ENCODE measurements around the gene NRSN1. TPM values are rescaled to one million over a fixed set of nuclear protein-coding genes. Genes with fewer than 3 reads are reported as not detected.

The NRSN1 gene
- total RNA-seq, 2 donors from 2014 or later, result not detected

DNA sequence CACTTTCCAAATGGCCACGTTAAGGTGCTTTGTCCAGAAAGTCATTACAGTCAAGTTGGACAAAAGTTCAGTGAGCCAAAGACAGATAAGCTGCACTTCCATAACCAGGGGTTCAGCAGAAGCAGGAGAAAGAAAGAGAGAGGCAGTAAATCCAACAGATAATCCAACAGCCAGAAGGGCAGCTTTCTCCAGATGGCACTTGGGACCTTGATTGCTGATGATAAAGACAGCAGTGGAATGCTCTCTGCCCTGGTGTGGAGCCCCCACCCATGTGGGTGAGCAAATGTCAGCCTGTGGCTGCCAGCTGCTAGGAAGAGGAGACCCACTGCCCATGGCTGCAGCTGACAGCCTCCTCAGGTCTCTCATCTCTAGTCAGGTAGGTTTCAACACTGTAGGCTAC is 18.7 kb upstream of the NRSN1 start:
- no peak overlapping the region for H3K4me3 ChIP-seq (ENCODE audit: low read length)
- no peak overlapping the region for H3K27ac ChIP-seq (ENCODE audit: low read depth, low read length)
- H3K27ac Mint-ChIP-seq, result no peak overlapping the region
- no peak for DNase-seq
- H3K27me3 Mint-ChIP-seq (ENCODE audit: insufficient read depth), result peaks cover 16% of the 10 kb centered on the region
- H3K9ac ChIP-seq (ENCODE audit: extremely low read depth, low read length, poor library complexity, severe bottlenecking), result no peak overlapping the region
- H3K4me3 Mint-ChIP-seq, result no peak overlapping the region
- TF ChIP-seq CTCF (conservative IDR thresholded peaks at IDR 0.05), result no peak
- H3K4me1 ChIP-seq (ENCODE audit: control insufficient read depth, insufficient read depth, low read length), result no peaks in the 10 kb centered on the region
- H3K36me3 ChIP-seq (ENCODE audit: control insufficient read depth, insufficient read depth, low read length), result no peaks in the 10 kb centered on the region
- H3K9me3 Mint-ChIP-seq, result no peaks in the 10 kb centered on the region
- no peaks in the 10 kb centered on the region for H3K36me3 Mint-ChIP-seq (ENCODE audit: low read depth)
- WGBS, 2 experiments (ENCODE audit: insufficient coverage in 1 of 2, insufficient read length in 1 of 2), result 88 to 91% methylated on average over 1 of the region's 1 CpG
- no peaks in the 10 kb centered on the region for H3K9me3 ChIP-seq (ENCODE audit: control insufficient read depth, low read length)
- H3K4me1 Mint-ChIP-seq, result no peaks in the 10 kb centered on the region
- H3K27me3 ChIP-seq (ENCODE audit: control insufficient read depth, insufficient read depth, low read length, poor library complexity, severe bottlenecking), result peaks cover 6% of the 10 kb centered on the region

- DNase-seq, result no peak
- Mint-ChIP-seq H3K27me3 (ENCODE audit: insufficient read depth) (peaks cover 11% of the 10 kb centered on the region), H3K36me3 (ENCODE audit: low read depth) (no peaks in the 10 kb centered on the region), H3K27ac (no peak overlapping the region), H3K4me3 (no peak overlapping the region), H3K4me1 (no peaks in the 10 kb centered on the region), H3K9me3 (no peaks in the 10 kb centered on the region)
- no peak overlapping the region for H3K4me3 ChIP-seq (ENCODE audit: low read length)
- no peaks in the 10 kb centered on the region for H3K4me1 ChIP-seq (ENCODE audit: control insufficient read depth, insufficient read depth, low read length)
- peaks cover 11% of the 10 kb centered on the region for H3K27me3 ChIP-seq (ENCODE audit: control insufficient read depth, insufficient read depth, low read length, poor library complexity, severe bottlenecking)
- no peak overlapping the region for H3K9ac ChIP-seq (ENCODE audit: extremely low read depth, low read length, poor library complexity, severe bottlenecking)
- no peaks in the 10 kb centered on the region for H3K9me3 ChIP-seq (ENCODE audit: control insufficient read depth, low read length)
- no peaks in the 10 kb centered on the region for H3K36me3 ChIP-seq (ENCODE audit: control insufficient read depth, insufficient read depth, low read length)
- H3K27ac ChIP-seq (ENCODE audit: low read depth, low read length), result no peak overlapping the region
- WGBS, 2 experiments (ENCODE audit: insufficient coverage in 1 of 2, insufficient read length in 1 of 2), result 86 to 87% methylated on average over 6 of the region's 6 CpGs
- TF ChIP-seq CTCF (conservative IDR thresholded peaks at IDR 0.05), result no peak
Measured at GRCh38 chr6:24108056-24108455, 18.0 kb upstream of the NRSN1 start.

- no peak overlapping the region for H3K27ac Mint-ChIP-seq
- no peak for TF ChIP-seq CTCF (conservative IDR thresholded peaks at IDR 0.05)
- Histone ChIP-seq H3K27ac (ENCODE audit: low read depth, low read length) (no peak overlapping the region), H3K9ac (ENCODE audit: extremely low read depth, low read length, poor library complexity, severe bottlenecking) (no peak overlapping the region), H3K27me3 (ENCODE audit: control insufficient read depth, insufficient read depth, low read length, poor library complexity, severe bottlenecking) (peaks cover 11% of the 10 kb centered on the region), H3K36me3 (ENCODE audit: control insufficient read depth, insufficient read depth, low read length) (no peaks in the 10 kb centered on the region), H3K4me1 (ENCODE audit: control insufficient read depth, insufficient read depth, low read length) (no peaks in the 10 kb centered on the region), H3K9me3 (ENCODE audit: control insufficient read depth, low read length) (no peaks in the 10 kb centered on the region), H3K4me3 (ENCODE audit: low read length) (no peak overlapping the region)
- peaks cover 15% of the 10 kb centered on the region for H3K27me3 Mint-ChIP-seq (ENCODE audit: insufficient read depth)
- H3K9me3 Mint-ChIP-seq, result no peaks in the 10 kb centered on the region
- no peaks in the 10 kb centered on the region for H3K4me1 Mint-ChIP-seq
- 0% methylated on average over 1 of the region's 1 CpG; no CpG with 5 or more reads in 1 of the 2 experiments for WGBS, 2 experiments (ENCODE audit: insufficient coverage in 1 of 2, insufficient read length in 1 of 2)
- no peak overlapping the region for H3K4me3 Mint-ChIP-seq
- DNase-seq, result no peak
- H3K36me3 Mint-ChIP-seq (ENCODE audit: low read depth), result no peaks in the 10 kb centered on the region
Measured at GRCh38 chr6:24110417-24110816, 15.6 kb upstream of the NRSN1 start.

Measured in endodermal cell (in vitro differentiated cells).